Cardiac fibroblast (primary cell): ENCODE results near the gene MYOZ2.
"Not testable (repeated sequence)": the region's sequence is repeated elsewhere in the genome, so short reads cannot be mapped to it uniquely, and the experiment has no call there.

Experiments
- DNase-seq, 2 donors: peaks; one replicate each; pipeline versions ENCODE4 v3.0.0 to v3.0.0-alpha.2; 2010; ENCODE audit warnings: low read depth in 2 of 2
- H3K4me3 ChIP-seq, 2 donors: replicated peaks in 1 of 2; 1 replicate in 1 of 2; 2 replicates in 1 of 2; pipeline ENCODE4 v1.5.1; 2011; ENCODE audit warnings: low read depth in 2 of 2, low read length in 2 of 2, mild to moderate bottlenecking in 2 of 2, moderate library complexity in 1 of 2
- TF ChIP-seq, protein P1 (sequence below): IDR thresholded peaks from one replicate; pipeline ENCODE4 v1.5.1; 2011; ENCODE audit warnings: low read depth, mild to moderate bottlenecking, low read length, inconsistent platforms

The MYOZ2 gene

DNA sequence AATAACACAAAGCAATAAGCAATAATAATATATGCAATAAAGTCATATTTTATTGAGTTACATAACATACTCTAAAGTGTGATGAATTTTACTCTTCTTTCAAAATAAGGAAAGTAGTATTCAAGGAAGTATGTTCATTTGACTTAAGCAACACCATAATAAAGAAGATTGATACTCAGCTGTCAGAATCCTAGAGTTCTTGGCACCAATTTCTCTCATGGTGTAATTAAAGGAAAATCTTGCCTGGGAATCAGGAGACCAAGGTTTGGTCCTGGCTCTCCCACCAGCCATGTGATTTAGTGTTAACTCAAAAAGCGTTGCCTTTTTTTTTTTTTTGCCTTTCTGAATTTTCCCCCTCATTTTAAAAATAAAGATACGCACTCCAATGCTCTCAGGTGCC lies 17.1 kb downstream of the MYOZ2 start:
- TF ChIP-seq, protein P1, sequence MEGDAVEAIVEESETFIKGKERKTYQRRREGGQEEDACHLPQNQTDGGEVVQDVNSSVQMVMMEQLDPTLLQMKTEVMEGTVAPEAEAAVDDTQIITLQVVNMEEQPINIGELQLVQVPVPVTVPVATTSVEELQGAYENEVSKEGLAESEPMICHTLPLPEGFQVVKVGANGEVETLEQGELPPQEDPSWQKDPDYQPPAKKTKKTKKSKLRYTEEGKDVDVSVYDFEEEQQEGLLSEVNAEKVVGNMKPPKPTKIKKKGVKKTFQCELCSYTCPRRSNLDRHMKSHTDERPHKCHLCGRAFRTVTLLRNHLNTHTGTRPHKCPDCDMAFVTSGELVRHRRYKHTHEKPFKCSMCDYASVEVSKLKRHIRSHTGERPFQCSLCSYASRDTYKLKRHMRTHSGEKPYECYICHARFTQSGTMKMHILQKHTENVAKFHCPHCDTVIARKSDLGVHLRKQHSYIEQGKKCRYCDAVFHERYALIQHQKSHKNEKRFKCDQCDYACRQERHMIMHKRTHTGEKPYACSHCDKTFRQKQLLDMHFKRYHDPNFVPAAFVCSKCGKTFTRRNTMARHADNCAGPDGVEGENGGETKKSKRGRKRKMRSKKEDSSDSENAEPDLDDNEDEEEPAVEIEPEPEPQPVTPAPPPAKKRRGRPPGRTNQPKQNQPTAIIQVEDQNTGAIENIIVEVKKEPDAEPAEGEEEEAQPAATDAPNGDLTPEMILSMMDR = no peak
- no peak for DNase-seq
- H3K4me3 ChIP-seq = no peak overlapping the region

- DNase-seq = no peak
- TF ChIP-seq, protein P1 = no peak
- no peak overlapping the region for H3K4me3 ChIP-seq
Measured at GRCh38 chr4:119162174-119162573, 26.5 kb downstream of the MYOZ2 start.

DNA sequence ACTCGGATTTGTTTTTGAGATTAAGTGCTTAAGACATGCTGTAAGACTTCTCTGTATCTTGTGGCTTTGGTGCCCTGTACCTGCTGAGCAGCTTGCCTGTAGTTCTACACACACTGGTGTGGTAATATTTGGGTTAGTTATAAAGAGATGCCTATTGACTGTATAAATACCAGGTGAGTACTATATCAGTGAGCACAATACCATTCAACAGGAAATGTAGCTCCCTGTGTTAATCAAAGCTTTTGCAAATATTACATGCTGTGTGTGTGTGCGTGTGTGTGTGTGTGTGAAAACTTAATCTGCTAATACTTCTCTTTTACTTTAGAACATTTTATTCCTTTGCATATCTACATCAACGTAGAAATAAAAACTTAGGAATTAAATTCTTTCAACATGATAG lies 30.1 kb downstream of the MYOZ2 start:
- no peak for DNase-seq
- no peak overlapping the region for H3K4me3 ChIP-seq
- TF ChIP-seq, protein P1 = no peak

- TF ChIP-seq, protein P1 = peak; percentile 21
- H3K4me3 ChIP-seq = no peak overlapping the region
- DNase-seq = no peak
Measured at GRCh38 chr4:119170195-119170594, 34.6 kb downstream of the MYOZ2 start.

DNA sequence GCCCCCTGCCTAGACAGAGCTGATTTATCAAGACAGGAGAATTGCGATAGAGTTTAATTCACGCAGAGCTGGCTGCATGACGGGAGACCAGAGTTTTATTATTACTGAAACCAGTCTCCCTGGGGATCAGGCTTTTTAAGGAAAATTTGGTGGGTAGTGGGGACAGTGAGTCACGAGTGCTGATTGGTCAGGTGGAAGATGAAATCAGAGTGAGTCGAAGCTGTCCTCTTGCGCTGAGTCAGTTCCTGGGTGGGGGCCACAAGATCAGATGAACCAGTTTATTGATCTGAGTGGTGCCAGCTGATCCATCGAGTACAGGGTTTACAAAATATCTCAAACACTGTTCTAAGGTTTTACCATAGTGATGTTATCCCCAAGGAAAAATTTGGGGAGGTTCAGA lies 36.6 kb downstream of the MYOZ2 start:
- peak in 1 of 2 donors; percentile 17 for DNase-seq
- TF ChIP-seq, protein P1 = no peak
- H3K4me3 ChIP-seq = no peak overlapping the region

DNA sequence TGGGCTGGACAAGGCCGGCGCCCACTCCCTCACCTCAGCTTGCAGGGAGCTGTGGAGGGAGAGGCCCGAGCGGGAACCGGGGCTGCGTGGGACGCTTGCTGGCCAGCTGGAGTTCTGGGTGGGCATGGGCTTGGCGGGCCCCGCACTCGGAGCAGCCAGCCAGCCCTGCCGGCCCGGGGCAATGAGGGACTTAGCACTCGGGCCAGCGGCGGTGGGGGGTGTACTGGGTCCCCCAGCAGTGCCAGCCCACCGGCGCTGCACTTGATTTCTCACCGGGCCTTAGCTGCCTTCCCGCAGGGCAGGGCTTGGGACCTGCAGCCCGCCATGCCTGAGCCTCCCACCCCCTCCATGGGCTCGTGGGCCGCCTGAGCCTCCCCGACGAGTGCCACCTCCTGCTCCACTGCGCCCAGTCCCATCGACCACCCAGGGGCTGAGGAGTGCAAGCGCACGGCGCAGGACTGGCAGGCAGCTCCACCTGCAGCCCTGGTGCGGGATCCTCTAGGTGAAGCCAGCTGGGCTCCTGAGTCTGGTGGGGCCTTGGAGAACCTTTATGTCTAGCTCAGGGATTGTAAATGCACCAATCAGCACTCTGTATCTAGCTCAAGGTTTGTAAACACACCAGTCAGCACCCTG lies 38.2 kb downstream of the MYOZ2 start:
- H3K4me3 ChIP-seq, DNase-seq: not testable (repeated sequence)

DNA sequence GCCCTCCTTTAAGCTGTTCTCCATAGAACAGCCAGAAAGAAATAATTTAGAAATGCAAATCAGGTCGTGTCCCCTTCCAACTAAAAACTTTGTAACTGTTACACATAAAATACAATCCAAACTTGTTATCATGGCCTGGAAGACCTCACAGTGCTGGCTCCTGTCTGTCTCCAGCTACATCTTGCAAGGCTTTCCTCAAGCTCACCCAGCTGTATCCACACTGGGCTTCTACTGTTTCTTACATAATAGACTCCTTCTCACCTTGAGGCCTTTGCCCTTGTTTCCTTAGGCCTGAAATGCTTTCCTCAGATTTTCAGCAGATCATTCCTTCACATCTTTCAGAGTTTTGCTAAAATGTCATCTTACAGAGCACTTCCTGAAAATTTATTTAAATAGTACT lies 43.4 kb downstream of the MYOZ2 start:
- TF ChIP-seq, protein P1 = no peak
- no peak for DNase-seq
- H3K4me3 ChIP-seq = no peak overlapping the region
